ENCODE measurements around the gene DLD. TPM values are rescaled to one million over a fixed set of nuclear protein-coding genes. Genes with fewer than 3 reads are reported as not detected.

DLD gene
- total and polyA plus RNA-seq, 2 of the 8 experiments (the other 6 are each of a cell fraction or from before 2014, with no cell fraction given): 63.7 to 88.5 TPM

- no peak for TF ChIP-seq CTCF (IDR thresholded peaks at IDR 0.05; ENCODE audit: control extremely low read depth in 1 of 3, insufficient read depth in 1 of 3, low read depth in 1 of 3, low read length in 3 of 3)
- TF ChIP-seq KDM1A (IDR thresholded peaks at IDR 0.05; ENCODE audit: borderline replicate concordance, low read length): no peak
- TF ChIP-seq RNF2 (IDR thresholded peaks at IDR 0.05; ENCODE audit: borderline replicate concordance, low read depth, low read length, missing control alignments, poor library complexity, severe bottlenecking): no peak
- TF ChIP-seq RXRA (IDR thresholded peaks at IDR 0.05; ENCODE audit: insufficient read depth, low read depth, low read length): no peak
These were observed 52.0 kb downstream of the DLD start (continued) for GRCh38 chr7:107943018-107943417.

All from H1 (cell line).